HCT116 (cell line): ENCODE data around the gene IFIH1. TPM values are rescaled to one million over a fixed set of nuclear protein-coding genes. Genes with fewer than 3 reads are reported as not detected.

Experiments used
- ATAC-seq: fragments of 200-7000 bp; cut with Tn5 transposase; 2 replicates; pipeline ENCODE4 v1.9.1; 2020; ENCODE audit warnings: mild to moderate bottlenecking, moderate library complexity
- BruUV-seq: library from RNA; stranded (reverse); fragments of 400-500 nt; replicated peaks from 2 replicates; lab custom pipeline; 2021; lab: Mats Ljungman, UMichigan
- CTCF ChIA-PET: fragments of 300-600 bp; sonication (Branson Sonifier 250); formaldehyde crosslinking; loops from one replicate; lab custom pipeline; 2021; ENCODE audit warnings: antibody characterized with exemption; lab: Charles Lee
- POLR2A ChIA-PET: fragments of 300-600, 350-600 bp; sonication (Branson Sonifier 250); formaldehyde crosslinking; loops from one replicate; lab custom pipeline; 2021; ENCODE audit warnings: antibody characterized with exemption; lab: Charles Lee
- RAD21 ChIA-PET, 2 experiments: fragments of 300-600 bp; sonication (Branson Sonifier 250); formaldehyde crosslinking; loops; one replicate each; lab custom pipeline; 2023; ENCODE audit warnings: low total read pairs in 2 of 2; ENCODE audit not compliant: uncharacterized antibody in 2 of 2, unreplicated experiment in 2 of 2, low non-redundant PET in 1 of 2; lab: Charles Lee
- DNase-seq: peaks from one replicate; pipeline ENCODE4 v3.0.0-alpha.2; 2010; ENCODE audit warnings: low read depth, low spot score
- H2AFZ ChIP-seq: fragments of 200-600 bp; shearing (Covaris generic), sonication (generic); 2 replicates; pipeline ENCODE4 v1.6.1; 2017; ENCODE audit warnings: low read depth, mixed run types, mixed read lengths, antibody characterized with exemption, low read length; ENCODE audit not compliant: poor library complexity, severe bottlenecking
- H3K27ac ChIP-seq: 2 replicates; pipeline ENCODE4 v1.5.1; 2012; ENCODE audit warnings: low read depth, low read length
- H3K27me3 ChIP-seq: fragments of 200-600 bp; sonication (generic); 2 replicates; pipeline ENCODE4 v1.6.1; 2016; ENCODE audit warnings: mixed run types, low read length, mixed read lengths; ENCODE audit not compliant: insufficient read depth
- H3K36me3 ChIP-seq, 2 experiments: fragments of 200-500 bp in 1 of 2; fragments of 200-600 bp in 1 of 2; sonication (Bioruptor generic) in 1 of 2; sonication (generic) in 1 of 2; 2 replicates each; pipeline versions ENCODE4 v1.5.1 to v1.6.1; 2014 to 2016; ENCODE audit warnings: low read length in 2 of 2, inconsistent platforms in 1 of 2, mixed read lengths in 1 of 2, mixed run types in 1 of 2; ENCODE audit not compliant: insufficient read depth in 2 of 2, control insufficient read depth in 1 of 2
- H3K4me1 ChIP-seq, 2 experiments: fragments of 200-600 bp in 1 of 2; sonication (generic) in 1 of 2; 2 replicates each; pipeline versions ENCODE4 v1.5.1 to v1.6.1; 2012 to 2017; ENCODE audit warnings: low read length in 2 of 2, inconsistent platforms in 1 of 2, mild to moderate bottlenecking in 1 of 2, mixed read lengths in 1 of 2, mixed run types in 1 of 2, moderate library complexity in 1 of 2; ENCODE audit not compliant: insufficient read depth in 2 of 2, control insufficient read depth in 1 of 2
- H3K4me2 ChIP-seq: fragments of 200-600 bp; sonication (generic); 2 replicates; pipeline ENCODE4 v1.6.1; 2017; ENCODE audit warnings: mixed run types, low read length, mixed read lengths
- H3K4me3 ChIP-seq, 2 experiments: fragments of 200-600 bp in 1 of 2; sonication (generic) in 1 of 2; replicated peaks in 1 of 2; 2 replicates each; pipeline ENCODE4 v1.5.1; 2011 to 2016; ENCODE audit warnings: low read length in 2 of 2, control low read depth in 1 of 2, low read depth in 1 of 2, mild to moderate bottlenecking in 1 of 2, mixed read lengths in 1 of 2, mixed run types in 1 of 2
- H3K79me2 ChIP-seq: fragments of 200-600 bp; sonication (generic); 2 replicates; pipeline ENCODE4 v1.6.1; 2017; ENCODE audit warnings: mild to moderate bottlenecking, mixed run types, low read length, moderate library complexity, mixed read lengths; ENCODE audit not compliant: insufficient read depth
- H3K9ac ChIP-seq: fragments of 200-600 bp; sonication (generic); 2 replicates; pipeline ENCODE4 v1.6.1; 2016; ENCODE audit warnings: low read length, mixed read lengths
- H3K9me2 ChIP-seq: fragments of 200-600 bp; sonication (generic), shearing (Covaris generic); 2 replicates; pipeline ENCODE4 v1.6.1; 2017; ENCODE audit warnings: mixed run types, mild to moderate bottlenecking, moderate library complexity; ENCODE audit not compliant: insufficient read depth
- H3K9me3 ChIP-seq, 2 experiments: fragments of 200-500 bp in 1 of 2; fragments of 200-600 bp in 1 of 2; sonication (Bioruptor generic) in 1 of 2; sonication (generic) in 1 of 2; 2 replicates each; pipeline ENCODE4 v1.6.1; 2014 to 2017; ENCODE audit warnings: low read length in 2 of 2, mixed read lengths in 2 of 2, inconsistent platforms in 1 of 2, low read depth in 1 of 2, mild to moderate bottlenecking in 1 of 2, mixed run types in 1 of 2, moderate library complexity in 1 of 2; ENCODE audit not compliant: control insufficient read depth in 1 of 2, insufficient read depth in 1 of 2
- H4K20me1 ChIP-seq: fragments of 200-600 bp; sonication (generic), shearing (Covaris generic); 2 replicates; pipeline ENCODE4 v1.6.1; 2017; ENCODE audit warnings: mixed run types, mild to moderate bottlenecking, moderate library complexity; ENCODE audit not compliant: insufficient read depth
- CEBPB ChIP-seq: IDR thresholded peaks from 2 replicates; pipeline ENCODE4 v1.6.1; 2012; ENCODE audit warnings: low read depth
- CTCF ChIP-seq, 3 experiments: fragments of 200-600 bp in 1 of 3; sonication (generic) in 1 of 3; IDR thresholded peaks in 2 of 3; conservative IDR thresholded peaks in 1 of 3; 2 replicates each; pipeline ENCODE4 v1.5.1; 2012 to 2017; ENCODE audit warnings: low read depth in 2 of 3, low read length in 2 of 3, antibody characterized with exemption in 1 of 3, borderline replicate concordance in 1 of 3, control low read depth in 1 of 3, mild to moderate bottlenecking in 1 of 3, mixed read lengths in 1 of 3, mixed run types in 1 of 3, moderate library complexity in 1 of 3; ENCODE audit not compliant: insufficient read depth in 1 of 3
- ELF1 ChIP-seq: IDR thresholded peaks from 2 replicates; pipeline ENCODE4 v1.6.1; 2012; ENCODE audit warnings: low read depth, borderline replicate concordance
- EZH2 ChIP-seq: fragments of 200-600 bp; sonication (generic); IDR thresholded peaks from 2 replicates; pipeline ENCODE4 v1.6.1; 2017; ENCODE audit warnings: antibody characterized with exemption, mixed run types
- FOSL1 ChIP-seq: IDR thresholded peaks from 2 replicates; pipeline ENCODE4 v1.6.1; 2012; ENCODE audit warnings: low read depth
- MAX ChIP-seq: IDR thresholded peaks from 2 replicates; pipeline ENCODE4 v1.6.1; 2012
- POLR2A ChIP-seq: IDR thresholded peaks from 2 replicates; pipeline ENCODE4 v1.7.0; 2011; ENCODE audit warnings: borderline replicate concordance; ENCODE audit not compliant: insufficient read depth, insufficient read length; ENCODE audit errors: extremely low read depth
- POLR2AphosphoS5 ChIP-seq: IDR thresholded peaks from 2 replicates; pipeline ENCODE4 v1.6.1; 2011; ENCODE audit warnings: mild to moderate bottlenecking, low read depth, low read length, moderate library complexity
- RAD21 ChIP-seq: IDR thresholded peaks from 2 replicates; pipeline ENCODE4 v1.6.1; 2012; ENCODE audit warnings: low read depth, mild to moderate bottlenecking
- REST ChIP-seq: IDR thresholded peaks from 2 replicates; pipeline ENCODE4 v1.6.1; 2012; ENCODE audit warnings: low read depth
- SRF ChIP-seq: IDR thresholded peaks from 2 replicates; pipeline ENCODE4 v1.6.1; 2012; ENCODE audit warnings: low read depth
- TCF7L2 ChIP-seq: IDR thresholded peaks from 2 replicates; pipeline ENCODE4 v1.7.0; 2011; ENCODE audit warnings: borderline replicate concordance, inconsistent platforms; ENCODE audit not compliant: insufficient read depth, insufficient read length; ENCODE audit errors: extremely low read depth
- intact Hi-C: fragments of 100-400 bp; cut with micrococcal nuclease; formaldehyde crosslinking; loops from 2 replicates; pipeline ENCODE4 v1.10.0; 2022
- total RNA-seq: library from RNA; stranded (reverse); gene quantifications from one replicate; pipeline ENCODE4 v1.2.1, GENCODE V29; 2021; ENCODE audit not compliant: unreplicated experiment

The IFIH1 gene
- total RNA-seq, 1 experiment from 2014 or later: 7.0 TPM

- intact Hi-C loops: no loop called here
- RAD21 ChIA-PET: no interaction called here
- no TSS peak for BruUV-seq
Measured at GRCh38 chr2:162340822-162341221, 22.3 kb upstream of the IFIH1 start.

More at GRCh38 chr2:162340822-162341221, 22.3 kb upstream of the IFIH1 start:
- Histone ChIP-seq H3K27ac (no peak overlapping the region), H3K4me3 (no peak overlapping the region), H4K20me1 (no peaks in the 10 kb centered on the region; the same call in 1 of the 2 replicates), H3K4me2 (no peak overlapping the region), H3K9me2 (no peaks in the 10 kb centered on the region; the same call in 1 of the 2 replicates), H3K79me2 (peaks cover 9% of the 10 kb centered on the region), H2AFZ (no peak overlapping the region), H3K36me3 (no peaks in the 10 kb centered on the region), H3K9me3 (no peaks in the 10 kb centered on the region), H3K27me3 (no peaks in the 10 kb centered on the region), H3K9ac (no peak overlapping the region), H3K4me1 (peaks cover 3 to 13% of the 10 kb centered on the region in 2 experiments; a peak in 3 of 4 replicates)
- CTCF ChIA-PET: no interaction called here
- DNase-seq (no peak), ATAC-seq (no peak)
- TF ChIP-seq POLR2A (no peak), SRF (no peak), CEBPB (no peak), REST (no peak), ELF1 (no peak), CTCF (IDR thresholded peaks at IDR 0.05 in 2 of 3, conservative IDR thresholded peaks at IDR 0.05 in 1 of 3; ENCODE audit: borderline replicate concordance in 1 of 3, insufficient read depth in 1 of 3, low read depth in 2 of 3, low read length in 2 of 3) (no peak), POLR2AphosphoS5 (no peak), RAD21 (no peak), TCF7L2 (no peak), EZH2 (no peak), FOSL1 (no peak), MAX (no peak)
- POLR2A ChIA-PET: interaction anchor here (1.0 kb wide), 1 partner anchor 22 kb away, joined by 3 read pairs; the partner anchor contains the start of gene IFIH1
